GM10847 (cell line): ENCODE data around the gene C9orf152.

Experiments
- POLR2A ChIP-seq: IDR thresholded peaks from 2 replicates; pipeline ENCODE4 v1.6.1; 2011; ENCODE audit not compliant: insufficient read length; ENCODE audit errors: extremely low read depth

The C9orf152 gene

GRCh38 chr9:110161940-110162339 is 46.0 kb downstream of the C9orf152 start:
- TF ChIP-seq POLR2A: no peak

- no peak for TF ChIP-seq POLR2A
Measured at GRCh38 chr9:110160685-110161084, 47.3 kb downstream of the C9orf152 start.

GRCh38 chr9:110160123-110160522 is 47.8 kb downstream of the C9orf152 start:
- no peak for TF ChIP-seq POLR2A

DNA sequence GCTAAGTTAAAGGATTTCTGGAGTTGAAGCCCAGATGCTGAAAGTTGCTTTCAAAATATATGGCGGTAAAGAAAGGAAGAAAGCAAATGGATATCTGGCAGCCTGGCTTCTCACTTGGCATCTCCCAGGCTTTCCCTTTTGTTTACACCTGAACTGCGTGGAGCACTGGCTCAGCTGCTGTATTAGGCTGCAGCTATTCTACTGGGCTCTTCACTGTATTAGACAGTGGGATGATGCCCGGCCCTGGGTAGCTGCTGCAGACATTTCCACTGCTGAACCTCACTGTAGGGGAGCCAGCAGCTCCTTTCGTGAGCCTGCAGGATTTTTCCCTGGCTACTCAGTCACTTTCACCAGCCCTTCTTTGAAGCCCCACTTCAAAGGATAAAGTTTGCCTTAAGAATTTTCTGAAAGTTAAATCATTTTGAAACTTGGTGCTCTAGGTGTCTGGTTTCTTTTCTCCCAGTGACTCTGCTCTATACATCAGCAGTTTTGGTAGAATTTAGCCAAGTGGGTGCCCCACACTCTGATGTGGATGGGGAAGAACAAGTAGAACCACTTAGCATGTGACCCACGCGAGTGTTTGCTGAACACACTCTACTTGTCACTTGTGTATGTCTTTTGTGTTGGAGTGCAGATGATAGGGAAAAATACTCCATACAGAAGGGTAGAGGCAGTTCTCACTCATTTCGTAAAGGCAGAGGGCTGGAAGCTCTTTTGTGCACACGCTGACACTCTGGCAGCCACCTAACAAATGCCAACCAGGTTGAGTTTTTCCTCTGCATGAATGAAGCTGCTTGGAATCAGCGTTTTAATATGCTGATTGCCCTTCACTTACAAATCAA is 49.9 kb downstream of the C9orf152 start:
- no peak for TF ChIP-seq POLR2A

DNA sequence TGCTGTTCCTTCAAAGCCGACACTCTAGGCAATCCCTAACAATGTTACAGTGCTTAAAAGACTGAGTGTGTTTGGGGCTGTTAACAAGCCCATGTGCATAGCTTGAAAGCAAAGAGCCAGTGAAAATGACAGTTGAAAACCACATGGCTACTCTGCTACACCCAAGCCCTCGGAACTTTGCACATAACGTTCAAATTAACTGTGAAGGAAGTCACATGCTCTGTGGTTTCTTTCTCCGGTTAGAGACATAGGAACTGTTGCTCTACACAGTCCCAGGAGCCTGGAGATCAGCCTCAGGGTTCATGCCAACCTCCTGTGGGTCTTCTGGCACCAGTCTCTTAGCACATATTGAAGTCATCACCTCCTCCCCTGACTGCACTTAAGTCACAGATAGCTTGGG is 51.1 kb downstream of the C9orf152 start:
- no peak for TF ChIP-seq POLR2A

GRCh38 chr9:110156416-110156815 is 51.5 kb downstream of the C9orf152 start:
- TF ChIP-seq POLR2A: no peak

GRCh38 chr9:110155751-110156150 is 52.2 kb downstream of the C9orf152 start:
- no peak for TF ChIP-seq POLR2A

DNA sequence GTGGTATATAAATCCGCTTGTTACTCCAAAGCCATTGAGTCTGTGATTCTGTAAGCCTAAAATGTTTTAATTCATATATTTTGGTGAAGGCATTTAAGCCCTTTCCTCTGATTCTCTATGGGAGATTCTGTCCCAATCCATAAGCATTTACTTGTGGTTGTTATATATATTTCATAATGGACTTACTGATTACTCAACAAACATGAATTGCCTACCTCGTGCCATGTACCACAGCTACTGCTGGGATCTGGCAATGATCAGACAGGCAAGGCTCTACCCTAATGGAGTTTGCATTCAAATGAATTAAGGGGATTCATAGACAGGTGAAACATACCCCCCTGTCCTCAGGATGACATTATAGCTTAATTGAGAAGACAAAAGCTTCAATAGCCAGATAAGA is 54.5 kb downstream of the C9orf152 start:
- no peak for TF ChIP-seq POLR2A

- TF ChIP-seq POLR2A: no peak
Measured at GRCh38 chr9:110152704-110153374, 55.1 kb downstream of the C9orf152 start.
